Fibroblast of lung (primary cell): ENCODE results near the gene KRT72.

Source experiments
- CTCF ChIP-seq, 2 donors: IDR thresholded peaks in 1 of 2; conservative IDR thresholded peaks in 1 of 2; 1 replicate in 1 of 2; 2 replicates in 1 of 2; pipeline ENCODE4 v1.5.1; 2011 to 2012; ENCODE audit warnings: low read length in 2 of 2, control low read depth in 1 of 2, inconsistent platforms in 1 of 2, low read depth in 1 of 2, mild to moderate bottlenecking in 1 of 2
- EZH2 ChIP-seq: IDR thresholded peaks from 2 replicates; pipeline ENCODE4 v1.5.1; 2012; ENCODE audit warnings: low read length, control low read depth, mild to moderate bottlenecking; ENCODE audit errors: missing control alignments

- TF ChIP-seq EZH2, result no peak
- TF ChIP-seq CTCF (conservative IDR thresholded peaks at IDR 0.05 in 1 of 2, IDR thresholded peaks at IDR 0.05 in 1 of 2; ENCODE audit: low read depth in 1 of 2, low read length in 2 of 2), result no peak
Measured at GRCh38 chr12:52631676-52632459, 30.6 kb upstream of the KRT72 start.
